Gastroesophageal sphincter (tissue), 3 donors: Measurements from ENCODE around the gene SLCO3A1.

Source experiments
- POLR2A ChIP-seq, 2 donors: fragments of 450-650 bp; IDR thresholded peaks; one replicate each; pipeline ENCODE4 v1.6.1; 2017; ENCODE audit warnings: antibody characterized with exemption in 2 of 2, mild to moderate bottlenecking in 2 of 2, moderate library complexity in 1 of 2
- TF ChIP-seq, protein P1 (sequence below), 4 experiments: fragments of 200-600 bp in 2 of 4; fragments of 450-650 bp in 2 of 4; sonication (generic) in 1 of 4; IDR thresholded peaks; one replicate each; pipeline ENCODE4 v1.5.1; 2017 to 2019; ENCODE audit warnings: antibody characterized with exemption in 4 of 4, mild to moderate bottlenecking in 2 of 4, moderate library complexity in 2 of 4

- TF ChIP-seq, protein P1, sequence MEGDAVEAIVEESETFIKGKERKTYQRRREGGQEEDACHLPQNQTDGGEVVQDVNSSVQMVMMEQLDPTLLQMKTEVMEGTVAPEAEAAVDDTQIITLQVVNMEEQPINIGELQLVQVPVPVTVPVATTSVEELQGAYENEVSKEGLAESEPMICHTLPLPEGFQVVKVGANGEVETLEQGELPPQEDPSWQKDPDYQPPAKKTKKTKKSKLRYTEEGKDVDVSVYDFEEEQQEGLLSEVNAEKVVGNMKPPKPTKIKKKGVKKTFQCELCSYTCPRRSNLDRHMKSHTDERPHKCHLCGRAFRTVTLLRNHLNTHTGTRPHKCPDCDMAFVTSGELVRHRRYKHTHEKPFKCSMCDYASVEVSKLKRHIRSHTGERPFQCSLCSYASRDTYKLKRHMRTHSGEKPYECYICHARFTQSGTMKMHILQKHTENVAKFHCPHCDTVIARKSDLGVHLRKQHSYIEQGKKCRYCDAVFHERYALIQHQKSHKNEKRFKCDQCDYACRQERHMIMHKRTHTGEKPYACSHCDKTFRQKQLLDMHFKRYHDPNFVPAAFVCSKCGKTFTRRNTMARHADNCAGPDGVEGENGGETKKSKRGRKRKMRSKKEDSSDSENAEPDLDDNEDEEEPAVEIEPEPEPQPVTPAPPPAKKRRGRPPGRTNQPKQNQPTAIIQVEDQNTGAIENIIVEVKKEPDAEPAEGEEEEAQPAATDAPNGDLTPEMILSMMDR (IDR thresholded peaks at IDR 0.05), result no peak
- TF ChIP-seq POLR2A (IDR thresholded peaks at IDR 0.05), result no peak
These were observed 311.5 kb downstream of the SLCO3A1 start for GRCh38 chr15:92165001-92165346.
